Suprapubic skin (tissue), 4 donors: ENCODE results near the gene AP2S1.

ENCODE experiments used
- CTCF ChIP-seq, 2 donors: fragments of 200-600 bp in 1 of 2; fragments of 450-650 bp in 1 of 2; sonication (generic) in 1 of 2; IDR thresholded peaks; one replicate each; pipeline ENCODE4 v1.5.1; 2016 to 2019; ENCODE audit warnings: antibody characterized with exemption in 2 of 2, mild to moderate bottlenecking in 1 of 2, moderate library complexity in 1 of 2
- POLR2A ChIP-seq, 2 donors: fragments of 450-650 bp; IDR thresholded peaks; one replicate each; pipeline ENCODE4 v1.6.1; 2017; ENCODE audit warnings: antibody characterized with exemption in 2 of 2, mild to moderate bottlenecking in 2 of 2, moderate library complexity in 2 of 2
- POLR2AphosphoS5 ChIP-seq, 3 donors: sonication (generic); formaldehyde crosslinking; IDR thresholded peaks; one replicate each; pipeline ENCODE4 v1.6.1; 2017; ENCODE audit warnings: antibody characterized with exemption in 3 of 3

GRCh38 chr19:46834984-46835383, 15.7 kb downstream of the AP2S1 start:
- TF ChIP-seq CTCF (IDR thresholded peaks at IDR 0.05) (no peak), POLR2A (IDR thresholded peaks at IDR 0.05) (no peak), POLR2AphosphoS5 (IDR thresholded peaks at IDR 0.05) (no peak)
